GM12878 (cell line): ENCODE measurements around the gene RIC8B. TPM values are rescaled to one million over a fixed set of nuclear protein-coding genes. Genes with fewer than 3 reads are reported as not detected.

Experiments used
- ATAC-seq: fragments of 200-7000 bp; cut with Tn5 transposase; 3 replicates; pipeline ENCODE4 v1.9.1; 2020; ENCODE audit warnings: mild to moderate bottlenecking, moderate library complexity
- BruUV-seq: library from RNA; stranded (reverse); fragments of 400-500 nt; replicated peaks from 2 replicates; lab custom pipeline; 2021; lab: Mats Ljungman, UMichigan
- CTCF ChIA-PET: fragments of 300-600 bp; sonication (Branson Sonifier 250); formaldehyde crosslinking; extraction: SDS; loops from one replicate; lab custom pipeline; 2021; ENCODE audit warnings: inconsistent platforms; lab: Yijun Ruan, JAX
- POLR2A ChIA-PET: fragments of 350-600 bp; formaldehyde crosslinking; extraction: SDS; loops from one replicate; lab custom pipeline; 2021; ENCODE audit warnings: inconsistent platforms; lab: Charles Lee
- RAD21 ChIA-PET: fragments of 300-600 bp; sonication (Branson Sonifier 250); formaldehyde crosslinking; loops from one replicate; lab custom pipeline; 2023; ENCODE audit warnings: antibody characterized with exemption; ENCODE audit not compliant: unreplicated experiment; lab: Charles Lee
- SMC1A ChIA-PET: fragments of 300-600 bp; sonication (Branson Sonifier 250); formaldehyde crosslinking; loops from one replicate; lab custom pipeline; 2023; ENCODE audit not compliant: unreplicated experiment, uncharacterized antibody; lab: Charles Lee
- DNase-seq: peaks from one replicate; pipeline ENCODE4 v3.0.0-alpha.2; 2011; ENCODE audit warnings: low read depth, low spot score
- FAIRE-seq: peaks from 3 replicates; lab custom pipeline; 2011; peaks lifted over from hg19 to GRCh38; lab: Jason Lieb, UNC
- H2AFZ ChIP-seq: 2 replicates; pipeline ENCODE4 v1.6.0; 2011; ENCODE audit warnings: low read depth, low read length, control low read depth; ENCODE audit not compliant: control insufficient read depth
- H3K27ac ChIP-seq: 2 replicates; pipeline ENCODE4 v1.5.1; 2011; ENCODE audit warnings: control low read depth; ENCODE audit not compliant: control insufficient read depth, insufficient read depth
- H3K27me3 ChIP-seq, 2 experiments: replicated peaks in 1 of 2; 2 replicates each; pipeline versions ENCODE4 v1.6.0 to v1.6.1; 2011; ENCODE audit warnings: low read length in 1 of 2; ENCODE audit not compliant: control insufficient read depth in 2 of 2, insufficient read depth in 2 of 2
- H3K36me3 ChIP-seq, 2 experiments: 2 replicates each; pipeline ENCODE4 v1.5.1; 2011; ENCODE audit warnings: low read length in 1 of 2; ENCODE audit not compliant: control insufficient read depth in 2 of 2, insufficient read depth in 2 of 2
- H3K4me1 ChIP-seq: 2 replicates; pipeline ENCODE4 v1.6.1; 2011; ENCODE audit warnings: mild to moderate bottlenecking, low read length, moderate library complexity, mixed read lengths; ENCODE audit not compliant: control insufficient read depth, insufficient read depth
- H3K4me2 ChIP-seq: 2 replicates; pipeline ENCODE4 v1.6.0; 2011; ENCODE audit warnings: control low read depth; ENCODE audit not compliant: control insufficient read depth, insufficient read depth
- H3K4me3 ChIP-seq: fragments of 200-600 bp; sonication (generic); 2 replicates; pipeline ENCODE4 v1.5.1; 2016
- H3K79me2 ChIP-seq: 2 replicates; pipeline ENCODE4 v1.6.0; 2011; ENCODE audit warnings: low read length; ENCODE audit not compliant: control insufficient read depth, insufficient read depth
- H3K9ac ChIP-seq: 2 replicates; pipeline ENCODE4 v1.8.0; 2011; ENCODE audit warnings: low read length, control low read depth, mixed read lengths; ENCODE audit not compliant: control insufficient read depth, insufficient read depth
- H3K9me3 ChIP-seq: replicated peaks from 3 replicates; pipeline ENCODE4 v1.5.1; 2011; ENCODE audit warnings: mild to moderate bottlenecking, low read length; ENCODE audit not compliant: control insufficient read depth, insufficient read depth
- H4K20me1 ChIP-seq: 2 replicates; pipeline ENCODE4 v1.6.0; 2011; ENCODE audit not compliant: control insufficient read depth, insufficient read depth
- CBX3 ChIP-seq: fragments of 200-600 bp; sonication (generic); IDR thresholded peaks from 2 replicates; pipeline ENCODE4 v1.6.1; 2016; ENCODE audit warnings: low read depth, borderline replicate concordance
- E2F8 ChIP-seq: fragments of 450-650 bp; IDR thresholded peaks from 2 replicates; pipeline ENCODE4 v1.6.1; 2018; ENCODE audit warnings: mild to moderate bottlenecking, low read depth, moderate library complexity; ENCODE audit not compliant: partially characterized antibody
- FOS ChIP-seq: IDR thresholded peaks from 3 replicates; pipeline ENCODE4 v1.6.1; 2011; ENCODE audit warnings: borderline replicate concordance; ENCODE audit not compliant: insufficient read length; ENCODE audit errors: extremely low read depth
- HSF1 ChIP-seq: fragments of 150-350 bp; IDR thresholded peaks from 2 replicates; pipeline ENCODE4 v1.6.1; 2014; ENCODE audit warnings: mild to moderate bottlenecking, low read depth, low read length
- MYC ChIP-seq: IDR thresholded peaks from 2 replicates; pipeline ENCODE4 v1.6.1; 2011; ENCODE audit warnings: mild to moderate bottlenecking, low read length, moderate library complexity, inconsistent platforms; ENCODE audit not compliant: insufficient read depth, insufficient replicate concordance, insufficient read length, severe bottlenecking
- NFXL1 ChIP-seq: fragments of 450-650 bp; IDR thresholded peaks from 2 replicates; pipeline ENCODE4 v1.6.1; 2017; ENCODE audit warnings: antibody characterized with exemption, mild to moderate bottlenecking, borderline replicate concordance
- NR2F1 ChIP-seq: fragments of 450-650 bp; conservative IDR thresholded peaks from 2 replicates; pipeline ENCODE4 v1.6.1; 2017; ENCODE audit warnings: mild to moderate bottlenecking
- RAD51 ChIP-seq: fragments of 450-650 bp; IDR thresholded peaks from 2 replicates; pipeline ENCODE4 v1.6.1; 2016; ENCODE audit warnings: moderate library complexity, mild to moderate bottlenecking, inconsistent platforms
- RFX5 ChIP-seq: IDR thresholded peaks from 2 replicates; pipeline ENCODE4 v1.6.1; 2011; ENCODE audit warnings: low read depth, low read length, improper control_type of control experiment
- SIN3A ChIP-seq: IDR thresholded peaks from 2 replicates; pipeline ENCODE4 v1.6.1; 2012; ENCODE audit warnings: low read depth, low read length, improper control_type of control experiment
- SIX5 ChIP-seq: IDR thresholded peaks from 2 replicates; pipeline ENCODE4 v1.6.1; 2011; ENCODE audit warnings: mild to moderate bottlenecking, low read depth, low read length, moderate library complexity; ENCODE audit not compliant: severe bottlenecking
- ZSCAN29 ChIP-seq: fragments of 450-650 bp; IDR thresholded peaks from 2 replicates; pipeline ENCODE4 v1.6.1; 2017; ENCODE audit warnings: mild to moderate bottlenecking, moderate library complexity
- WGBS: methylation state at CpG from one replicate; pipeline ENCODE4 v1.1.6; 2016; ENCODE audit warnings: low lambda C conversion rate; ENCODE audit not compliant: insufficient replicate concordance, insufficient coverage; ENCODE audit errors: missing lambda C conversion rate; 5-methylcytosine and 5-hydroxymethylcytosine counted together
- in situ Hi-C: fragments of 300-500 bp; cut with MboI; formaldehyde crosslinking; loops from 9 replicates; pipeline ENCODE4 v1.14.3; 2018; ENCODE audit warnings: mixed read lengths
- intact Hi-C: fragments of 100-400 bp; cut with micrococcal nuclease; formaldehyde crosslinking; loops from one replicate; pipeline ENCODE4 v1.14.2; 2022; ENCODE audit not compliant: unreplicated experiment
- polyA plus RNA-seq, 11 experiments: library from polyadenylated mRNA; depleted of rRNA in 4 of 11; unstranded in 6 of 11; stranded (reverse) in 5 of 11; fragments of >200 nt; fragmentation: Nextera tagmentation in 4 of 11; fragmentation: Illumina TruSeq in 1 of 11; extraction: Ambion mirVana in 4 of 11; extraction: Trizol in 1 of 11; gene quantifications; 1 replicate in 1 of 11; 2 replicates in 10 of 11; pipeline versions ENCODE4 v1.2.1 to v1.2.3, GENCODE V29; 2011 to 2016; ENCODE audit warnings: inconsistent platforms in 2 of 11, missing spikeins in 2 of 11, low read depth in 1 of 11
- total RNA-seq, 4 experiments: library from RNA; depleted of rRNA in 3 of 4; stranded (reverse); fragments of >200 nt in 3 of 4; fragmentation: Illumina TruSeq in 1 of 4; extraction: Trizol in 1 of 4; gene quantifications; 2 replicates each; pipeline versions ENCODE4 v1.2.1 to v1.2.3, GENCODE V29; 2013 to 2021
- TF ChIP-seq, protein P1 (sequence below): IDR thresholded peaks from 2 replicates; pipeline ENCODE4 v1.6.1; 2011; ENCODE audit warnings: borderline replicate concordance, low read depth, mild to moderate bottlenecking, moderate library complexity, low read length; ENCODE audit not compliant: insufficient read depth, poor library complexity, severe bottlenecking
- TF ChIP-seq, protein P2 (sequence below): fragments of 450-650 bp; IDR thresholded peaks from 2 replicates; pipeline ENCODE4 v1.6.1; 2014; ENCODE audit warnings: mild to moderate bottlenecking

The RIC8B gene
- total and polyA plus RNA-seq, 10 of the 15 experiments (the other 5 are each of a cell fraction or from before 2014, with no cell fraction given): 2.3 to 10.8 (median 6.2) TPM

- peaks cover 0 to 8% of the 10 kb centered on the region in 2 experiments; a peak in 2 of 4 replicates for H3K36me3 ChIP-seq
- no peak for ATAC-seq
- no peak overlapping the region for H3K4me2 ChIP-seq
- ChIA-PET SMC1A (interaction anchor here (0.7 to 1.2 kb wide), 2 partner anchors 12 to 13 kb away, joined by 3 read pairs; no protein-coding TSS in a partner anchor), RAD21 (interaction anchor here (1.6 kb wide), 1 partner anchor 8 kb away, joined by 4 read pairs; no protein-coding TSS in a partner anchor), CTCF (interaction anchor here (0.7 to 1.0 kb wide), 2 partner anchors 17 to 498 kb away, joined by 3 read pairs; no protein-coding TSS in a partner anchor), POLR2A (interaction anchor here (0.7 kb wide), 1 partner anchor 20 kb away, joined by 5 read pairs; no protein-coding TSS in a partner anchor)
- 99% methylated on average over 3 of the region's 3 CpGs for WGBS
- H3K27ac ChIP-seq: no peak overlapping the region
- H3K4me1 ChIP-seq: no peaks in the 10 kb centered on the region
- H3K9me3 ChIP-seq: no peaks in the 10 kb centered on the region
- in situ Hi-C loops (no loop called here), intact Hi-C loops (no loop called here)
- DNase-seq: no peak
- BruUV-seq: no TSS peak
- no peak overlapping the region for H2AFZ ChIP-seq
- no peak overlapping the region for H3K4me3 ChIP-seq
- FAIRE-seq: no peak
- H3K79me2 ChIP-seq: no peaks in the 10 kb centered on the region
- H3K9ac ChIP-seq: no peak overlapping the region
- H4K20me1 ChIP-seq: no peaks in the 10 kb centered on the region
- H3K27me3 ChIP-seq: no peaks in the 10 kb centered on the region
- no peak for TF ChIP-seq MYC
- TF ChIP-seq, protein P1, sequence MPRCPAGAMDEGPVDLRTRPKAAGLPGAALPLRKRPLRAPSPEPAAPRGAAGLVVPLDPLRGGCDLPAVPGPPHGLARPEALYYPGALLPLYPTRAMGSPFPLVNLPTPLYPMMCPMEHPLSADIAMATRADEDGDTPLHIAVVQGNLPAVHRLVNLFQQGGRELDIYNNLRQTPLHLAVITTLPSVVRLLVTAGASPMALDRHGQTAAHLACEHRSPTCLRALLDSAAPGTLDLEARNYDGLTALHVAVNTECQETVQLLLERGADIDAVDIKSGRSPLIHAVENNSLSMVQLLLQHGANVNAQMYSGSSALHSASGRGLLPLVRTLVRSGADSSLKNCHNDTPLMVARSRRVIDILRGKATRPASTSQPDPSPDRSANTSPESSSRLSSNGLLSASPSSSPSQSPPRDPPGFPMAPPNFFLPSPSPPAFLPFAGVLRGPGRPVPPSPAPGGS: no peak
- TF ChIP-seq CBX3: no peak
- no peak for TF ChIP-seq NR2F1
- TF ChIP-seq, protein P2, sequence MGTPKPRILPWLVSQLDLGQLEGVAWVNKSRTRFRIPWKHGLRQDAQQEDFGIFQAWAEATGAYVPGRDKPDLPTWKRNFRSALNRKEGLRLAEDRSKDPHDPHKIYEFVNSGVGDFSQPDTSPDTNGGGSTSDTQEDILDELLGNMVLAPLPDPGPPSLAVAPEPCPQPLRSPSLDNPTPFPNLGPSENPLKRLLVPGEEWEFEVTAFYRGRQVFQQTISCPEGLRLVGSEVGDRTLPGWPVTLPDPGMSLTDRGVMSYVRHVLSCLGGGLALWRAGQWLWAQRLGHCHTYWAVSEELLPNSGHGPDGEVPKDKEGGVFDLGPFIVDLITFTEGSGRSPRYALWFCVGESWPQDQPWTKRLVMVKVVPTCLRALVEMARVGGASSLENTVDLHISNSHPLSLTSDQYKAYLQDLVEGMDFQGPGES: no peak
- no peak for TF ChIP-seq NFXL1
- no peak for TF ChIP-seq SIN3A
- TF ChIP-seq ZSCAN29: no peak
- no peak for TF ChIP-seq HSF1
- TF ChIP-seq E2F8: no peak
- TF ChIP-seq RFX5: no peak
- no peak for TF ChIP-seq RAD51
- TF ChIP-seq SIX5: no peak
- no peak for TF ChIP-seq FOS
Observed at GRCh38 chr12:106885026-106885425, 110.5 kb downstream of the RIC8B start.
